Suppressor macrophage treated with lipopolysaccharide for 1 hour (primary cell): ENCODE measurements around the gene LTC4S.
"Not testable (repeated sequence)": the region's sequence is repeated elsewhere in the genome, so short reads cannot be mapped to it uniquely, and the experiment has no call there.

Experiments
- DNase-seq, 3 donors: peaks; one replicate each; pipeline ENCODE4 v3.0.0-alpha.2; 2020 to 2022

Gene LTC4S

DNA sequence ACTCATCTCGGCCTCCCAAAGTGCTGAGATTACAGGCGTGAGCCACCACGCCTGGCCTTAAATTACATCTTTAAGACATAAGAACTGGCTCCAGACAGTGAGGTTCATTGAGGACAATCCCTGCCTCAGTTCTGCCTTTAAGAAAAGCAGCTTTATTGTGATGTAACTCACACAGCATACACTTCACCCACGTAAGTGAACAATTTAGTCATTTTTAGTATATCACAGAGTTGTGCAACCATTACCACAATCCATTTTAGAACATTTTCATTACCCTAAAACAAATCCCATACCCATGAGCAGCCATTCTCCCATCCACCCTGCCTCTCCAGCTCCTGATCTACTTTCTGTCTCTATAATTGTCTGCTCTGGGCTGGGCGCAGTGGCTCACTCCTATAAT is 24.0 kb upstream of the LTC4S start:
- DNase-seq: peak; percentile 50 to 88 (median 82)

DNA sequence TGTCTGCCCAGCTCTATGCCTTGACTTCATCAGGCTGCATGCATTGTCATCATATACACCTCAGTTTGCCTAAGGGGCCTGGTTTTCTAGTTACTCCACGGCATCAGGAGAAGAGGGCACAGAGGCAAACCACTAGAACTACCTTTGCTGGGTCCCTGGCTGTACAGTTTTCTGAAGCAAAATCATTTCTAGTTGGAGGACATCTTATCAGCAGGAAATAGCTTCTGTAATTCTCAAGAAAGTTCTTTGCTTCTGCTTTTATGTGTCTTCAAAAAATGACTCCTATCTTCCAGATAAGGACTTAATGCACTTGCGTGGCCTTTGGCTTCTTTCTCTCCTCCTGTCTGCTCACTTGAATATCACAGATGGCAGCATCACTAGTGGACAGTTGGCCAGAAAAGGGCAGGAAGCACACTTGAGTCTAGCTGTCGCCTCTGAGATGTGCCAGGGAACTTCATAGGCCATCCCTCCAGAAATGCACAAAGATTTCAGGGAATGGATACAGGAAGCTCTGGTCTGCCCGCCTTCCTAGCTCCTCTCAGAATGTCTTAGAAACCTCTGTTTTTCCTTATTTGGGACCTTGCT is 22.4 kb upstream of the LTC4S start:
- no peak for DNase-seq

DNA sequence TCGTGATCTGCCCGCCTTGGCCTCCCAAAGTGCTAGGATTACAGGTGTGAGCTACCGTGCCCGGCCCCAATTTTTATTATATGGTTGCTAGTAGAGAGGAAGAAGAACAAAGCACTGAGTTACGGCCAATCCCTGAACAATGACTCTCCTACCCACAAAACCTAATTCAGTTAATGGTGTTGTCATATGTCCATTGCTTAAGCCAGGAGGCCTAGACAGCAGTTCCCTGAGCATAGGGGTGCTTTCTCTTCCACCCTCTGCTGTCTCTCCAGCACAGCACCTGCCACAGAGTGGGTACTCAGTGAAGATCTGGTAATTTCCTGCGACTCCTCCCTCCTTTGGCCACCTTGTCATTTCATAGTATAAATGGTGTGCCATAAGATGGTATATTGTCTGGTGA is 21.4 kb upstream of the LTC4S start:
- DNase-seq: peak in 1 of 3 donors; percentile 24

DNA sequence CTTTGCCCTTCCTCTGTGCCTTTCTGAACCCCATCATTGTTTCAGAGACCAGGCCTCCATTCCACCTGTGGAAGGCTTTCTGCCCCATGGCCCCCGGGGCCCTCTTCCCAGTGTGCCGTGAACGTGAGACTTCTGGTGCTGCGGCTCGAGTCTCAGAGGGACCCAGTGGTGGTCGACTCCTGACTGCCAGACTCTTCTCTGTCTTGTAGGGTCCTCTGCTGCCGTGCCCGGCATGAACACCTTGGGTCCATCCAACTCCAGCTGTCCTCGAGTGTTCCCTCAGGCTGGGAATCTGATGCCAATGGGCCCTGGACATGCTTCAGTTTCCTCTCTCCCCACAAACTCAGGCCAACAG is 20.1 kb upstream of the LTC4S start:
- DNase-seq: no peak

DNA sequence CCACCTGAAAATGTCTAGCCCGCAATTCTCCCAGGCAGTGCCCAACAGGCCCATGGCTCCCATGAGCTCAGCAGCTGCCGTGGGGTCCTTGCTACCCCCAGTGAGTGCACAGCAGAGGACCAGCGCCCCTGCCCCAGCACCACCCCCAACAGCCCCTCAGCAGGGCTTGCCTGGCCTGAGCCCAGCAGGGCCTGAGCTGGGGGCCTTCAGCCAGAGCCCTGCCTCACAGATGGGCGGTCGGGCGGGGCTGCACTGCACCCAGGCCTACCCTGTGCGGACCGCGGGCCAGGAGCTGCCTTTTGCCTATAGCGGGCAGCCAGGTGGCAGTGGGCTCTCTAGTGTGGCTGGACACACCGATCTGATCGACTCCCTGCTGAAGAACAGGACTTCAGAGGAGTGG is 19.3 kb upstream of the LTC4S start:
- DNase-seq: no peak

DNA sequence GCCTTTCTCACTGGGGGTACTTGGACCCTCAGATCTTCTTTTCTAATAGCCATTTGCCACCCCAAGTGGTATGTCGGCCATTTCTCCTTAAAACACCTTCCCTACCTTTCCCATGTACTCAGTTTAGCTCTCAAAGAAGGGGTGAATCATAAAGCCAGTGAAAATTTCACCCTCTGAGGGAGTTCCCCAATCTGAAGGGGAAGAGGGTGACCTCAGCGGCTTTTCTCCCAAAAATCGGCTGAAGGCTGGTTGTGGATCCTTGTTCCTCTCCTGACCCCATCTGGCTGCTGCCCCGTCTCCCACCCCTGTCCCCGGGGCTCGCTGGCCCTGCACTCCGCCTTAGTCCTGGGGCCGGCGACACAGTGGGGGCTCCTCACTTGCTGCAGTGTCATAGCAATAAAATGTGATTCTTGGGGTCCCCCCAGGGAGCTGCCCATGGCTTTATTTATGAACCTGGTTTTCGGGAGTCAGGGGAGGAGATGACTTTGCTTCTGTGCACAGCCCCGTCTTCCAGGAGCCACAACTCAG is 17.3 kb upstream of the LTC4S start:
- DNase-seq: peak; percentile 83 to 87 (median 83)

DNA sequence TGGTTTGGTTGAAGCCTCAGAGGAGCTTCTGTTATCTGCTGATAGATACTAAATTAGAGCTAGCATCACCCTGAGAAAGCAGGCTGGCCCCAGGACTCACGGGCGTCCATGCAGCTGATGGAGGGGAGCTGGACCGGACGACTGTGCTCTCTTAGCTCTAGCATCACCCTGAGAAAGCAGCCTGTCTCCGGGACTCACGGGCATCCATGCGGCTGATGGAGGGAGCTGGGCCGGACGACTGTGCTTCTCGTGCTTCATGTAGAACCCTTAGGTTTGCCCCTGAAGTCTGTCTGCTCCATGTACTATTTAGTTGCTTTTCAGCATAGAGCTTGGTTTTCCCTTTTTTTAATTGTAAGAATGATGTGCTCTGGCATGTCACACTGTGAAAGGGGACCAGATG is 16.3 kb upstream of the LTC4S start:
- DNase-seq: no peak

DNA sequence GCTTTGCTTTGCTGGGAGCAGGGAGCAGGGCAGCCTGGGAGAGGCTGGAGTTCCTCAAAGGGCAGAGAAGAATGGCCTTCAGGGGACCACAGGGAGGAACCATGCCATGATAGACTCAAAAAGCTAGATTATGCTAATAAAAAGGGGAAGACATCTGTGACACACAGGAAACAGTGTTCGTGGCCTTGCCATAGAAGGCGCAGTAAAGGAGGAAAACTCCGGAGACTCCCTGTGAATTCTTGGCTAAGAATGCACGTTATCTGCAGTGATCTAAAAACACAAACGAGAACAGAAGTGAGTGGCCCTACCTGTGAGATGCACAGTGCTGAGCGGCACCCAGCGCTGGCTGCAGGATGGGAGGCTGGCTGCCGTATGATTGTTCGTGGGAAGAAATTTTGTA is 15.9 kb upstream of the LTC4S start:
- DNase-seq: peak; percentile 71 to 83 (median 80)

DNA sequence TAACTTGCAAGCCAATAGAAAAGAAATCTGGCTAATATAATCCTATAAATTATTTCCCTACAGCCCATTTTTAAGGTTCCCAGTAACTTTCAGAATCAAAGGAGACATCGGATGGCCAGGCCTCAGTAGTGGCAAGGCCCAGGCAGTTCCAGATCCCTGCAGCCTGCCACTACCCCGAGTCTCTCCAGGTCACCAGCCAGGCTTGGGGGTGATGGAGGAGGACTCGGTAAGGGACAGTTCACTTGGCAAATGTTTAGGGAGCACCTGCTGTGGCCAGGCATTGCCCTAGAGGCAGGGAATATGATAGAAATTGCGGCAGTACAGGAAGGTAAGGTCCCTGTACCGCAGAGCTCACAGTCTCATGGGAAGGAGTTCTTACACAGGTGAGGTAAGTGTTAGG is 15.2 kb upstream of the LTC4S start:
- DNase-seq: no peak

DNA sequence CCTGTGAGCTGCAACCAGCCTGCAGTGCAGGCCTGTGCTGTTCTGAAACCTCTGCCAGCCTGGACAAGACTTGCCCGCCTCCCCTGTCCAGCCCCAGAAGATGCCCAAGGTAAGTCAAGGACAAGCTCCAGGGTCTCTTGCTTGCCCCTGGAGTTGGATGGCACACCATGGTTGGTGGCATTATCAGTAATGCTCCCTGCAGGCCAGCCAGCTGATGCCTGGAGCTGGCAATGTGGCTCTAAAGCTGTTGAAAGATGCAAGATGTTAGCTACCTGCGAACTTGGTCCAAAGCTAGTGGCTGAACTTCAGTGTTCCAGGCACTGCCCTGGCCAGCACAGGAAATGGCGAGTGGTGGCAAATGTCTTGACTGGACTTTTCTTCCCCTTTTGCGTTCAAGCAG is 14.0 kb upstream of the LTC4S start:
- no peak for DNase-seq

DNA sequence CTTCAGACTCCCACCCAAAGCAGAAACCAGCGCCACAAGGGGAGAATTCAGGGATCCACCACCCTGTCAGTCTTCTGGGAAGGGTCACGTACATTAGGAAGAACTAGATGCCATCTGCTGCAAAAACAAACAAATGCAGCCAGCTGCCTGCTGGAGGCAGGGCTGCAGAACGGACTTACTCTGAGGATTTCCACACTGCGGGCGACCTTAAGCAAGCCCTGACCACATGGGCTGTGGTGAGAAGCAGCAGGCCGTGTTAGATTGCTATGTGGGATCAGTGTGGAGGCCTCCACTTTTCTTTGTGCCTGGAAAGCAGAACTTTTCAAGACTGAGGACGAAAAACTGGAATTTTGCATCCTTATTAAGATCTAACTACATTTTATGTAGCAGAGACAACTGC is 13.4 kb upstream of the LTC4S start:
- DNase-seq: peak; percentile 73 to 78 (median 75)

DNA sequence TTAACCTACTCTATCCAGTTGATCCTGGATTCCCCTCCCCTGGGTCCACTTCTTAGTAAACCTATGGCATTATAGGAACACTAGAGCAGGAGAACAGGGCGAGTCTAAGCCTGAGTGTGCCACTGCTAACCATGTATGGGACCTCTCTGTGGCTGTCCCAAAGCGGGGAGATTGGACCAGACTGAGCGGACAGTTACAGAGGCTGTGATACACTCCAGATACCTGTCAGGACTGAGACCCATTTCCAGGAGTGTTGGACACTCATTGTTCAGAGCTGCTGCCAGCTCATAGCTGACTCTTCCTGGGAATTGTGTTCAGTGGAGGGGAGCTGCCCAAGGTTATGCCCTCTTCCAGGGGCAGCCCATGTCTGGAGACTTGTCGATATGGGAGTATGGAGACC is 11.9 kb upstream of the LTC4S start:
- DNase-seq: no peak

DNA sequence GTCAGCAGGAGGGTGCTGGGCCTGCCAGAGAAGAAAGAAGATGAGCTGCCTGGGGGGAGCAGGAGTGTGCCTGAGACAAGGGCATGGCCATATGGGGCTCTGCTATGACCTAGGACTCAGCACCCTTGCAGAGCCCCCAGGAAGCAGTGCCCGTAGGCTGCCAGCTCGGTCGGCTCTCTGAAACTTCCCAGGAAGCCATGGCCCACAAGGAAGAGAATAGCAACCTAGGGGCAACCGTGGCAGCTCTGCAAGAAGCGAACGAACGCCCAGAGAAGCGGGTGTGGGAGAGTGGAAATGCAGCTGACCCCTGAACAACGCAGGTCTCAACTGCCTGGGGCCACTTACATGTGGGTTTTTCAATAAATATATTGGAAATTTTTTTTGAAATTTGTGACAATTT is 10.7 kb upstream of the LTC4S start:
- no peak for DNase-seq

DNA sequence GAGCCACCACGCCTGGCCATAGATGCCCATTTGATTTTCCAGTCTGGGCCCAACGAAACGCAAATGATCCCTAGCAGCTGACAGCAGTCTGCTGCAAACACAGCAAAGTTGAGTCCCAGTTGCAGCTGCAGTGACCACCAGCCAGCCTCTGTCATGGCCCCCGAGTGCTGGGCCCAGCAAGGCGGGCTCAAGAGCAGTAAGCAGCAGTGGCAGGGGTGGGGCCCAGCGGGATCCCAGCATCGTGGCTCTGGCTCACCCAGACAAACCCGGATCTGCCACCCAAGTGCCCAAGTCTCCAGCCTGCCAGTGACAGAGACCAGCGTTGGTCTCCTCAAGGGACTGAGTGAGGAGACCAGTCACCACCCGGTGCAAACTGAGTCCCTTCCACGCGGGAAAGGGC is 6.9 kb upstream of the LTC4S start:
- DNase-seq: no peak

DNA sequence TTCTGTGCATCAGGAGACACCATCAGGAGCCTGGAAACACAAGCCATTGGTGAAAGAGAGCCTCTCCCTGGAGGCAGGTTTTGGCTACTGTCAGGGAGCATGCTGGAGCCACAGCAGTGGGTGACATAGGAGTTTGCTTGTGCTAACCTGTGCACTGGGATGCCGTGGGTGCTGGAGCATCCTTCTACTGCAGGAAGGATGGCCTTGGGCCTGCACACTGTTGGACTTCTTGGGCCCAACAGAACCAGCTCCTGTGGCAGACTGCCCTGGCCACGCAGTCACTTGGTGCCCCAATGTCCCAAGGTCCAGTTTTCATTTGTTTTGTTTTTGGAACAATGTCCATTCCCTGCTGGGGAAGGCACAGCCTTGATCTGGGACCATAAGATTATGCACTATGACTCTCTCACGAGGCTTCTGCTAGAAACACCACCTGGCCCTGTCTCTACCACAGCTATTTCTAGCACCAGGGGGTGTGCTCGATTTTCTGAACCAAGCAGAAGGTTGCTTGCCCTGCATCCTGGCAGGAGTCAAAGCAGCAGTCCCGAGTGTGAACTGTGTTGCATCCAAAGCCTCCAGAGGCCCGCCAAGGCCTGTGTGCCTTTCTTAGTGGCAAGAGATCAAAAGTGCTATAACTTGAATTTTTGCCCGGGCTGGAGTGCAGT is 5.5 kb upstream of the LTC4S start:
- DNase-seq: no peak

DNA sequence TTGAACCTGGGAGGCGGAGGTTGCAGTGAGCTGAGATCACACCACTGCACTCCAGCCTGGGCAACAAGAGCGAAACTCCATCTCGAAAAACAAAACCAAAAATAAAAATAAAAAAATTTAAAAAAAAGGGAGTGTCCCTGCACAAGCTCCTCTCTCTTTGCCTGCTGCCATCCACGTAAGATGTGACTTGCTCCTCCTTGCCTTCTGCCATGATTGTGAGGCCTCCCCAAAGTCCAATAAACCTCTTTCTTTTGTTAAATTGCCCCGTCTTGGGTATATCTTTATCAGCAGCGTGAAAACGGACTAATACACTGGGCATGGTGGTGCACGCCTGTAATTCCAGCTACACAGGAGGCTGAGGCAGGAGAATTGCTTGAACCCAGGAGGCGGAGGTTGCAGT is 4.5 kb upstream of the LTC4S start:
- not testable (repeated sequence) for DNase-seq

DNA sequence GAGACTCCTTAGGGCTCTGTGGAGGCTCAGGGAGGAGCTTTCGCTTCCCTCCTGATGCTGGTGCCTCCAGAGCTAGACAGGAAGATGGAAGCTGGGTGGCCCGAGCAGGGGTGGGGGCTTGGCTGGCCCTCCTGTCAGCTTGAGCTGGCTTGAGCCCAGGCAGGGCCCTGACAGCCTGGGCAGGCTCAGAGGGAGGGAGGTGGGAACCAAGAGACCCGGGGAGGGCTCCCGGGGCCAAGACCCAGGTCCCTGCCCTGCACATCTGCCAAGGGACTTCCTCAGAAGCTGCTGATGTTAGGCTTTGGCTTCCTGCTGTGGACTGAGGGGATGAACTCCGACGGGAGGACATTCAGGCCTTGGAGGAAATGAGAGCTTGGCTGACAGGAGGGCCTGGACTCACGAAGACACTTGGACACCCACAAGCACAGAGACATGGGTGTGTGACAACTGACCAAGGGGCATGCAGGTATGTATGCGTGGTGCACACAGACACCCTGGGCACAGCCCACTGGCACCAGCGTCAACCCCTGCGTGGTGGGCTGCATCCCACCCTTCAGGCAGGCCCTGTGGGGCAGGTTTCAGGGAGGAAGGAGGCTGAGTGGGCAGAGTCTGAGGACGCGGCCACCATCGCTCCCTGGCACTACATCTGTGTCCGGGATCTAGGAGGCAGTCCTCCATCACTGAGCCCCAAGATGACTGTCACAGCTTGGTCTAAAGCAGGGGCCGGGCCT is 1.7 kb upstream of the LTC4S start:
- no peak for DNase-seq

DNA sequence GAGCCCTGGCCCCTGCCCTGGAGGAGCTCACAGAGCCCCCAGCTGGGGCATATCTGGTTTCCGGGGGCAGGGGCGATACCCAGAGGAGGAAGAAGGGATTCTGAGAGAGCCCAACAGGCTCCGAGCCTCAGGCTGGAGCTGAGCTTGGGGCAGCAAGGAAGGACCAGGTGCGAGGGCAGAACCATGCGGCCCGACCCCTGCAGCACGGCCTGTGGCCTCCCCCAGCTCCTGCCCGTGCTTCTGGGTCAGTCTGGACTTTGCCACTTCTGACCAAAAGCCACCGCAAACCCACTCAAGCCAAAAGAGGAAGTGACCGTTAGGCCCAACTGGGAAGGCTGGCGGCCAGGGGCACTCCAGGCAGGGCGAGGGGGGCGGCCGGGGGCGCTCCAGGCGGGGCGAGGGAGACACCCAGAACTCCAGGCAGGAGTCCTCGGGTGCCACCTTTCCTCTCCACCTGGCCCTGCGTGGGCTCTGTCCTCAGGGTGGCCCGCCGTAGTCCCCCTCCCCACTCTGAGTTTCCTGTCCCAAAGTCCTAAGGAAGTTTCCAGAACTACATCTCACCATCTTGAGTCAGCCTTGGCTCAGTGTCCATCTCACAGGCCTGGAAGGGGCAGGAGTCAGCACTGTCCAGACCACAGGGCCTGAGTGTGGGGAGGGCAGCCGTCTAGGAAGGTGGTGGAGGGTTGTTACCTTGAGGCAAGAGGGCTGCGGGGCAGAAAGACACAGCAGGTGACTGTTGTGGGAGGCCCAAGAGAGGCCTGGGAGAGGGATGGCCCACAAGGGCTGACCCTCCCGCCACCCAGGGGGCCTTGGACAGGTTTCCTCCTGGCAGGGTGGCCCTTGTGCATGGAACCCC is 946 bp upstream of the LTC4S start:
- DNase-seq: peak; percentile 68 to 80 (median 76)

DNA sequence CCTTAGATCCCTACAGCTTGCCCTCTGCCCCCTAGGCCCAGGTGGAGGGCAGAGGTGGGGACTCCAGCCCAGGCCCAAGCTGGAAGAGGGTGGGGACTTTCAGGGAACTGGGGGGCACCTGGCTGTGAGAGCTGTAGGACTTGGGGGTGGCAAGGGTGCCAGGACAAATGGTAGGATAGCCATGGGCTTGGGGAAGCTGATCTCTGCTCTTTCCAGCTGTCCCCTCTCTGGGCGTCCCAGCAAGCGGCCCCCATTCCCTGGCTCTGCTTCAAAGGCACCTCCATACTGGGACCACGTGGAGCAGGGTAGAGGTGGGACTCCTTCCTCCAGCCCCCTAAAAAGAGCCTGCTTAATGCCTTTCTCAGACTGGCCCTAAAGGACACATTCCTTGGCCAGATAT is 385 bp downstream of the LTC4S start:
- DNase-seq: no peak

DNA sequence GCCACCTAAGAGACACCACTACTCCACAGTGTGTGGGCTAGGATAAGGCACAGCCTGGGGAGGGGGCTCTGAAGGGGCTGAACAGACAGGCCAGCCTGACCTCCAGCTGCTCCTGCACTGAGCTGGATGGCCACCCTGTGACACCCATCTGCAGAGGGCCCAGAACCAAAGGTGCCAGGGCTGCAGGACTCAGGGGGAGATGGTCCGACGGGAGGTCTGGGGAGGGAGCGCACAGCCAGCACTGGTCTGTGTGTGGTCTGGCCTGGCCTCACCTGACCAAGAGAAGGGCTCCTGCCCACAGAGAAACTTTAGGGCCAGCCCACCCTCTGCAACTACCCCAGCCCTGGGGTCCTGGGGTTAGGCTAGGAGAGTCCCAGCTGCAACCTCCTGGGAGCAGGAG is 789 bp downstream of the LTC4S start:
- DNase-seq: no peak

DNA sequence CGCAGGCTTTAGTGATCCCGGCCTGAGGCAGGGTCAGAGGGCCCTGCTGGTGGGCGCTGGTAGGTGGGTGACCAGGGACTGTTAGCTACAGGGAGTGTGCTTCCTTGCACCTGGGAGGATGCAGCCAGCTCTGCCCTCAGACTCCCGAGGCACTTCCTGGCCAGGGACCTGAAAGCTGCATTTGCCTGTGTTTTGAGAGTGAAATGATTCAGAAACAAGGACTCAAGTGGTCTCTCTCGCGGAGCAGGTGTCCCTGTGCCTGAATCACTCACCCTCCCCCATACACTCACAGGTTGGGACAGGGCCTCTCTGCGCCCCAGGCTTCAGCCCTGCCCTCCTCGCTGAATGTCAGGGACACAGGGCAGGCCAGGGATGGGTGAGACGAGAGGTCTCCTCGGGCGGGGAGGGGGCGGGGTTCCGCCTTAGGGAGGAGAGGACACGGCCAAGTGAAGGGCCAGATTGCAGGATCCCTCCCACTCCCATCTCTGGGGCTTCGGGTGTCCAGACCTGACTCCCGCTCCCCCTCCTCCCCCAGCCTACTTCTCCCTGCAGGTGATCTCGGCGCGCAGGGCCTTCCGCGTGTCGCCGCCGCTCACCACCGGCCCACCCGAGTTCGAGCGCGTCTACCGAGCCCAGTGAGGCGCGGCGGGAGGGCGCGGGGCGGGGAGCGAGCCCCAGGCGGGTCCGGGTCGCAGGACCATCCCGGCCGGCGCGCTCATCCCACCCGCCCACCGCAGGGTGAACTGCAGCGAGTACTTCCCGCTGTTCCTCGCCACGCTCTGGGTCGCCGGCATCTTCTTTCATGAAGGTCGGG is 1.5 kb downstream of the LTC4S start:
- no peak for DNase-seq
